Stimulated activated CD8-positive, alpha-beta memory T cell treated with anti-CD3 and anti-CD28 coated beads, Interleukin-7, amount 100 ng/mL, for 48 hours (primary cell): ENCODE results near the gene TIRAP.

ENCODE experiments used
- DNase-seq, 2 donors: peaks; one replicate each; pipeline ENCODE4 v3.0.0-alpha.2; 2020; ENCODE audit warnings: low read depth in 1 of 2; ENCODE audit errors: extremely low read depth in 1 of 2

The TIRAP gene

GRCh38 chr11:126339863-126340434 lies 57.1 kb downstream of the TIRAP start:
- DNase-seq: no peak

- DNase-seq: no peak
These were observed 58.2 kb downstream of the TIRAP start for GRCh38 chr11:126340960-126341606.

- DNase-seq: no peak
These were observed 58.9 kb downstream of the TIRAP start for GRCh38 chr11:126341760-126342161.

- no peak for DNase-seq
These were observed 60.2 kb downstream of the TIRAP start for GRCh38 chr11:126343051-126343450.
